Spleen (tissue), 7 donors: ENCODE measurements around the gene RHBDD3.

ENCODE experiments used
- CTCF ChIP-seq, 11 experiments: fragments of 200-600 bp in 7 of 11; fragments of 450-650 bp in 4 of 11; sonication (generic) in 4 of 11; IDR thresholded peaks in 8 of 11; conservative IDR thresholded peaks in 3 of 11; 1 replicate in 7 of 11; 2 replicates in 4 of 11; pipeline versions ENCODE4 v1.4.0 to v1.8.0; 2016 to 2021; ENCODE audit warnings: antibody characterized with exemption in 11 of 11, inconsistent platforms in 4 of 11, mild to moderate bottlenecking in 1 of 11
- POLR2A ChIP-seq, 3 donors: fragments of 450-650 bp; IDR thresholded peaks; one replicate each; pipeline ENCODE4 v1.5.1; 2017; ENCODE audit warnings: antibody characterized with exemption in 3 of 3, mild to moderate bottlenecking in 1 of 3
- donor health status: DM: no; HTN: no; CAD: no; lungs with moderate emphysema.
- donor health status: DM: no; HTN: no; CAD: no.
- donor health status: DM: no; HTN: no; CAD: no.

- no peak for TF ChIP-seq POLR2A (IDR thresholded peaks at IDR 0.05)
- no peak for TF ChIP-seq CTCF (IDR thresholded peaks at IDR 0.05 in 8 of 11, conservative IDR thresholded peaks at IDR 0.05 in 3 of 11)
Measured at GRCh38 chr22:29275819-29276565, 8.2 kb upstream of the RHBDD3 start.
